ENCODE measurements around the gene OXT.
"Not testable (repeated sequence)": the region's sequence is repeated elsewhere in the genome, so short reads cannot be mapped to it uniquely, and the experiment has no call there.

The OXT gene

GRCh38 chr20:3106658-3107463, 35.4 kb downstream of the OXT start:
- no peak for FAIRE-seq
- DNase-seq (ENCODE audit: extremely low spot score, insufficient read length, low read depth), result no peak

- no peak for FAIRE-seq
These were observed 36.1 kb downstream of the OXT start for GRCh38 chr20:3107464-3108025.

GRCh38 chr20:3109350-3110302, 38.2 kb downstream of the OXT start:
- no peak for FAIRE-seq
- DNase-seq (ENCODE audit: extremely low spot score, insufficient read length, low read depth), result no peak

More at GRCh38 chr20:3107464-3108025, 36.1 kb downstream of the OXT start:
- DNase-seq (ENCODE audit: extremely low spot score, insufficient read length, low read depth), result no peak

DNA sequence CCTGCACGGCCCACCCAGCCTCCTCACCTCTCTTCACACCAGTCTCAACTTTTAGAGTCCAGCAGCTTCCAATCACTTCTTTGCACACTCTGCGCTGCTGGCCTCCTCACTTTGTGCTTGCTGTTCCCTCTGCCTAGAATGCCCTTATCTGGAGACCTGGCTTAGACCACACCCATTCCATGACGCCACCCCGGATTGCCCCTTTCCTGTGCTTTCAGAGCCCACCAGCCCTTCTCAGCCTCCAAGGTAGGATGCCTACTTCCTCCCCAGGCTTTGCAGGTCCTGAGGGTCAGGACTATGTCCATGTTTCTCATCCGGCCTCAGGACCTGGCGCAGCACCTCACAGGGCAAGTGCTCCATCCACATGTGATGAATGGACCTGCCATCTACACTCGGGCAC, 40.1 kb downstream of the OXT start:
- DNase-seq (ENCODE audit: extremely low spot score, insufficient read length, low read depth) (no peak), FAIRE-seq (no peak)

DNA sequence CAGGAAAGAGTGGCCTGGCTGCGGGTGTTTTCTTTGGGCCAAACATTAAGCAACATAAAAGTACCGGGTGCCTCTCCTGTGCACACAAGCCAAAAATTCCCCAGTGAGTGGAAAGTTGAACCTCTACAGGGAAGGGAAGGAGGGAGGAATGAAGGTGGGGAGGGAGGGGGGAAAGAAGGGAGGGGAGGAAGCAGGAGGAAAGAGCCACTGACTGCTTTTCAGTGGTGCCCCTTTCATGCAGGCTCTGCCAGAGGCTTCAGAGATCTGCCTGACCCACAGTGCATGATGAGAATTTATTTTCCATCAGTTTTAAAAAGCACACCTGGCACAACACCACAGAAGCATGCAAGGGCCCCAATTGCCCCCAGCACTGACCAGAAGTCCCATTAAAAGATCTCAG, 40.6 kb downstream of the OXT start:
- no peak for DNase-seq (ENCODE audit: extremely low spot score, insufficient read length, low read depth)
- FAIRE-seq, result no peak

DNA sequence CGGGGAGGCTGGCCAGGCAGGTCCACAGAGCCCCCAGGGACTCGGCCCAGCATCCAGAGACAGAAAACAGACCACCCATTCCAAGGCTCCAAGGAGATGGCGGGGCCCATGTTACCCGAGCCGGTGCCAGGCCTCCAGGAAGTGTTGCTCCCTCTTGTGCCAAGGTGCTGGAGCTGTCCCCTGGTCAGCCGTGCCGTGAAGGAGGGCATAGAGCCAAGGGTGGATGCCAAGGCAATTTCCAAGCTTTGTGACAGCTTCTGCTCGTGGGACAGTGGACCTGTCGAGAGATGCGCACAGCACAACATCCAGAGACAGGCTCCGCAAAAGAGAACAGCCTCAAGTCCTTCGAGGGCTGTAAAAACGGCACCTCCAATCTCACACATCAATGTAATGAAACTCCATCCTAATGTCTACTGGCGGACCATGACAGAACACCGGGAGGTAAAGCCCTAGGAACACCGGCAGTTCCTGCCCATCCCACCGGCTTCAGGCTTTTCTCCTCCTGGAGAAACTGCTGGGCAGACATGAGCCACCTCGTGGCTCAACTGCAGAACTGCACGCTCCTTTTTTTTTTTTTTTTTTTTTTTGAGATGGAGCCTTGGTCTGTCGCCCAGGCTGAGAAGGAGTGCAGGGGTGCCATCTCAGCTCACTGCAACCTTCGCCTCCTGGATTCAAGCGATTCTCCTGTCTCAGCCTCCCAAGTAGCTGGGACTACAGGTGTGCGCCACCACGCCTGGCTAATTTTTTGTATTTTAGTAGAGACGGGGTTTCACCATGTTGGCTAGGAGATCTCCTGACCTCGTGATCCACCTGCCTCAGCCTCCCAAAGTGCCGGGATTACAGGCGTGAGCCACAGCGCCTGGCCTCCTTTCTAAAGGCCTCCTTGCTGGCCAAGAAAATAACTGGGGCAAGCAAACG, 44.0 kb downstream of the OXT start:
- DNase-seq (ENCODE audit: extremely low spot score, insufficient read length, low read depth) (peak; percentile 68), FAIRE-seq (peak; percentile 54)

- DNase-seq (ENCODE audit: extremely low spot score, insufficient read length, low read depth) (no peak), FAIRE-seq (no peak)
These were observed 44.9 kb downstream of the OXT start for GRCh38 chr20:3116341-3116740.

DNA sequence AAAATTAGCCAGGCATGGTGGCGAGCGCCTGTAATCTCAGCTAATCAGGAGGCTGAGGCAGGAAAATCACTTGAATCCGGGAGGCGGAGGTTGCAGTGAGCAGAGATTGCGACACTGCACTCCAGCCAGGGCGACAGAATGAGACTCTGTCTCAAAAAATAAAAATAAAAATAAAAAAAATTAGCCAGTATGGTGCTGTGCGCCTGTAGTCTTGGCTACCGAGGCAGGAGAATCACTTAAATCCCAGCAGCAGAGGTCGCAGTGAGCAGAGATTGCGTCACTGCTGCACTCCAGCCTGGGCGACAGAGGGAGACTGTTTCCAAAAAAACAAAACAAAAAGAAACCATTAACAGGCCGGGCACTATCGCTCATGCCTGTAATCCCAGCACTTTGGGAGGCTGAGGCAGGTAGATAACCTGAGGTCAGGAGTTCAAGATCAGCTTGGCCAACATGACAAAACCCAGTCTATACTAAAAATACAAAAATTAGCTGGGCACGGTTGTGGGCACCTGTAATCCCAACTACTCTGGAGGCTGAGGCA, 46.5 kb downstream of the OXT start:
- not testable (repeated sequence) for FAIRE-seq; DNase-seq (ENCODE audit: extremely low spot score, insufficient read length, low read depth)

GRCh38 chr20:3119044-3119443, 47.6 kb downstream of the OXT start:
- FAIRE-seq, result no peak
- no peak for DNase-seq (ENCODE audit: extremely low spot score, insufficient read length, low read depth)

GRCh38 chr20:3121271-3121911, 50.0 kb downstream of the OXT start:
- FAIRE-seq, result no peak
- DNase-seq (ENCODE audit: extremely low spot score, insufficient read length, low read depth), result no peak

Data from GM18507 (cell line).